C4-2B (cell line): ENCODE measurements around the gene COL4A2.

ENCODE experiments used
- H3K27ac ChIP-seq: fragments of 450-650 bp; 2 replicates; pipeline ENCODE4 v1.5.1; 2017
- CTCF ChIP-seq: fragments of 450-650 bp; conservative IDR thresholded peaks from 2 replicates; pipeline ENCODE4 v1.5.1; 2017; ENCODE audit warnings: mild to moderate bottlenecking
- ZFX ChIP-seq: fragments of 450-650 bp; IDR thresholded peaks from 2 replicates; pipeline ENCODE4 v1.6.1; 2017

Gene COL4A2

GRCh38 chr13:110345701-110346100 lies 38.6 kb downstream of the COL4A2 start:
- no peak overlapping the region for H3K27ac ChIP-seq
- TF ChIP-seq ZFX (no peak), CTCF (no peak)

- no peak for TF ChIP-seq CTCF
- TF ChIP-seq ZFX = no peak
- H3K27ac ChIP-seq = no peak overlapping the region
Measured at GRCh38 chr13:110346661-110347067, 39.6 kb downstream of the COL4A2 start.

DNA sequence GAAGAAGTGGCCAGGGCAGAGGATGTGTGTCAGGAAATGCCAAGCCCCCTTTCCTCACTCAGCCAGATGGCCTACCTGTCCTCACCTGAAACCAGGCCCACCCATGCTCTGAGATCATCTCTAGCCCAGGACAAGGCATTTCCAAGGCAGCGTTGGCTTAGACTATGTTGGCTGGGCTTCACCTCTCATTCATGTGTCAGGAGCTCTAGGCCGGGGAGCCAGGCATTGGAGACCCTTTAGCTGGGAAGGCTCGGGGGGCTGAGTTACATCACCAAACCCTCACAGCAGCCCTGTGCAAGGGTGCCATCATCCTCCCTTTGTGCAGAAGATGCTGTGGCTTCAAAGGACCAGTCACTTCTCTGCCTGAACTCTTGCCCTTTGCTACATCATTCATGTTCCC lies 40.0 kb downstream of the COL4A2 start:
- TF ChIP-seq CTCF (no peak), ZFX (no peak)
- H3K27ac ChIP-seq = no peak overlapping the region

- TF ChIP-seq ZFX (no peak), CTCF (no peak)
- H3K27ac ChIP-seq = no peak overlapping the region
Measured at GRCh38 chr13:110347535-110348308, 40.6 kb downstream of the COL4A2 start.

- no peak overlapping the region for H3K27ac ChIP-seq
- TF ChIP-seq CTCF (no peak), ZFX (no peak)
Measured at GRCh38 chr13:110348309-110349105, 41.4 kb downstream of the COL4A2 start.

DNA sequence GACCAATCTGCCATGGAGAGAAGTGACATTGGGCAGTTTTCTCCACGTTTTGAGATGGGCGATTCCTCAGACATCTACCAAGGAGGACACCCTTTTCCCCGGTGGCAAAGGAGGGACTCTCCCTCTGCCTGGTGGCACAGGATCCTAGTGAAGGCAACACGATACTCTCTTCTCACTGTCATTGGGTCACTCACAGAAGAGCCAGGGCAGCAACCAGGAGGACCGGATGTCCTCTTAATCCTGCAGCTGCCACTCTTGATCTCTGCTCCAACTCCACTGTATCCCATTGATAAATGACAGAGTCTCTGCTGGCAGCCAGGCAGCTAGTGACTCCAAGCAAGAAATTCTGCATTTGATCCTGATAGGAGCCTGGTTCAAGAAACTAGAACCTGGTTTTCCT lies 42.2 kb downstream of the COL4A2 start:
- TF ChIP-seq ZFX (no peak), CTCF (no peak)
- H3K27ac ChIP-seq = no peak overlapping the region

DNA sequence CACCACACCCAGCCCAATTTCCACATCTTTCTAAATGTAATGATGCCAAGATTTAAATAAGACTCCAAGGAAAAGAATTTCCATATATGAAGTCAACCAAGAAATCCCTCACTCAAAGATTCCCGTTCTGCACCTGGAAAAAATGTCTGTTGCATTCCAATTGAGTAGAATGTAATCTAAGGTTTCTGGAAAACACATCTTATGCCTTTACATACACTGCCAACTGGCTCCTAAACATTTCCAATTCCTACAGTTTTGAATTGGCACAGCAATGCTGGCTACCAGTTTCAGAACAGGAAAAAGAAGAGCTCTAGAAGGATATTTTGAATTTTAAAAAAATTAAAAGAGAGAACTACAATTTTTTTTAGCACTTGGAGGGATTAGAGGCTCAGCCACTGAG lies 43.0 kb downstream of the COL4A2 start:
- H3K27ac ChIP-seq = no peak overlapping the region
- TF ChIP-seq ZFX = no peak
- no peak for TF ChIP-seq CTCF
